NCI-H2029 (cell line): Measurements from ENCODE around the gene DDX60.
"Not testable (repeated sequence)": the region's sequence is repeated elsewhere in the genome, so short reads cannot be mapped to it uniquely, and the experiment has no call there.

ENCODE experiments used
- DNase-seq: peaks from one replicate; lab custom pipeline; 2025; lab: John Stamatoyannopoulos, UW

DDX60 gene, protein sequence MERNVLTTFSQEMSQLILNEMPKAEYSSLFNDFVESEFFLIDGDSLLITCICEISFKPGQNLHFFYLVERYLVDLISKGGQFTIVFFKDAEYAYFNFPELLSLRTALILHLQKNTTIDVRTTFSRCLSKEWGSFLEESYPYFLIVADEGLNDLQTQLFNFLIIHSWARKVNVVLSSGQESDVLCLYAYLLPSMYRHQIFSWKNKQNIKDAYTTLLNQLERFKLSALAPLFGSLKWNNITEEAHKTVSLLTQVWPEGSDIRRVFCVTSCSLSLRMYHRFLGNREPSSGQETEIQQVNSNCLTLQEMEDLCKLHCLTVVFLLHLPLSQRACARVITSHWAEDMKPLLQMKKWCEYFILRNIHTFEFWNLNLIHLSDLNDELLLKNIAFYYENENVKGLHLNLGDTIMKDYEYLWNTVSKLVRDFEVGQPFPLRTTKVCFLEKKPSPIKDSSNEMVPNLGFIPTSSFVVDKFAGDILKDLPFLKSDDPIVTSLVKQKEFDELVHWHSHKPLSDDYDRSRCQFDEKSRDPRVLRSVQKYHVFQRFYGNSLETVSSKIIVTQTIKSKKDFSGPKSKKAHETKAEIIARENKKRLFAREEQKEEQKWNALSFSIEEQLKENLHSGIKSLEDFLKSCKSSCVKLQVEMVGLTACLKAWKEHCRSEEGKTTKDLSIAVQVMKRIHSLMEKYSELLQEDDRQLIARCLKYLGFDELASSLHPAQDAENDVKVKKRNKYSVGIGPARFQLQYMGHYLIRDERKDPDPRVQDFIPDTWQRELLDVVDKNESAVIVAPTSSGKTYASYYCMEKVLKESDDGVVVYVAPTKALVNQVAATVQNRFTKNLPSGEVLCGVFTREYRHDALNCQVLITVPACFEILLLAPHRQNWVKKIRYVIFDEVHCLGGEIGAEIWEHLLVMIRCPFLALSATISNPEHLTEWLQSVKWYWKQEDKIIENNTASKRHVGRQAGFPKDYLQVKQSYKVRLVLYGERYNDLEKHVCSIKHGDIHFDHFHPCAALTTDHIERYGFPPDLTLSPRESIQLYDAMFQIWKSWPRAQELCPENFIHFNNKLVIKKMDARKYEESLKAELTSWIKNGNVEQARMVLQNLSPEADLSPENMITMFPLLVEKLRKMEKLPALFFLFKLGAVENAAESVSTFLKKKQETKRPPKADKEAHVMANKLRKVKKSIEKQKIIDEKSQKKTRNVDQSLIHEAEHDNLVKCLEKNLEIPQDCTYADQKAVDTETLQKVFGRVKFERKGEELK (N-terminal part only)

DNA sequence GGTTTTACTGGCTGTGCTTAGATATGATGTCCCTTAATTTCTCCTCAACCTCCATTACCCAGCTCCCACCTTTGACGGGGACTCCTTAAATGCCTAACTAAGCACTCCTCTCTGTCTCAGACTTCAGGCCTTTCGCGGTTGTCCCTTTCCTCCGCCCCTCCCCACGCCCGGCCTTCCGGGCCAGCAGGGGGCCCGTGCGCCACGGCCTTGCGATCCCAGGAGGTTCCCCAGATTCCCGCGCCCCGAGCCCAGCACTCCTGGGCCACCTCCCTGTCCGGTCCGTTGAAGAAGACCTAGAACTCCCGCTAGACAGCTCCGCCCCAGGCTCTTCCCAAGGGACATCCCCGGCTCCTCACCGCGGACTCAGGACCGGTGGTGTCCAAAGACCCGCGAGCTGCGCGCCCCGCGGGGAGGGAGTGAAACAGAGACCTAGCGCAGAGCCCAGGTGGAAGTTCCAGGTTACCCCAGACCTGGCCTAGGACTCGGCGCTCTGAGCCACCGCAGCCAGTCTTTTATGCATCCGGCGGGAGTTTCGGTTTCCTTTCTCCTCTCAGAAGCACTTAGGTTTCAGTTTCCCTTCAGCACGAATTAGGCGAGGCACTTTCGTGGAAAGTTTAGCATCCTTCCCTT is at the start of gene DDX60:
Gene DDX60, minus strand, starts transcription at position 487 of the 630 bp plus-strand sequence. CDS start 7,493 bp downstream, outside the sequence.
- DNase-seq, result peak; percentile 86

DNA sequence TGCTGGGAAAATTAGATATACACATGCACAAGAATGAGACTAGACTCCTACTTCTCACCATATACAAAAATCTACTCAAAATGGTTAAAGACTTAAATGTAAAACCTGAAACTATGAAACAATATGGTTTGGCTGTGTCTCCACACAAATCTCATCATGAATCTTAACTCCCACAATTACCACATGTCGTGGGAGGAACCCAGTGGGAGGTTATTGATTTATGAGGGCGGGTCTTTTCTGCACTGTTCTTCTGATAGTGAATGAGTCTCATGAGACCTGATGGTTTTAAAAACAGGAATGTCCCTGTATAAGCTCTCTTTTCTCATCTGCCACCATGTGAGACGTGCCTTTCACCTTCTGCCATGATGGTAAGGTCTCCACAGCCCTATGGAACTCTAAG is 48.5 kb upstream of the DDX60 start:
- DNase-seq, result no peak

DNA sequence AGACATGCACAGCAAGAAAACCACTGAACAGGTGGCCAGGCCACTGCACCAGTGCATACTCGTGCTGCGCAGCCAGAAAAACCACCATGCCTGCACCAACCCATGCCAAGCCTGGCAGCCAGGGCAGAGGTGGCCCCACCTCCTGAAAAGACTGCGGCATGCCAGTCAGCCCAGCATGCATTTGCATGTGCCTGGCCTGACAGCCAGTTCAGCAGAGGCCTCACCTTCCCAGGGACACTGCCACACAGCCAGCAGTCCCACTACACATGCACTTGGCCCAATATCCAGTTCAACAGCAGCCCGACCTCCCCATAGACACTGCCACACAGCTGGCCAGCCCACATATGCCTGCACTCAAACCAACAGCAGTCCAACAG is 43.5 kb upstream of the DDX60 start:
- DNase-seq, result no peak

DNA sequence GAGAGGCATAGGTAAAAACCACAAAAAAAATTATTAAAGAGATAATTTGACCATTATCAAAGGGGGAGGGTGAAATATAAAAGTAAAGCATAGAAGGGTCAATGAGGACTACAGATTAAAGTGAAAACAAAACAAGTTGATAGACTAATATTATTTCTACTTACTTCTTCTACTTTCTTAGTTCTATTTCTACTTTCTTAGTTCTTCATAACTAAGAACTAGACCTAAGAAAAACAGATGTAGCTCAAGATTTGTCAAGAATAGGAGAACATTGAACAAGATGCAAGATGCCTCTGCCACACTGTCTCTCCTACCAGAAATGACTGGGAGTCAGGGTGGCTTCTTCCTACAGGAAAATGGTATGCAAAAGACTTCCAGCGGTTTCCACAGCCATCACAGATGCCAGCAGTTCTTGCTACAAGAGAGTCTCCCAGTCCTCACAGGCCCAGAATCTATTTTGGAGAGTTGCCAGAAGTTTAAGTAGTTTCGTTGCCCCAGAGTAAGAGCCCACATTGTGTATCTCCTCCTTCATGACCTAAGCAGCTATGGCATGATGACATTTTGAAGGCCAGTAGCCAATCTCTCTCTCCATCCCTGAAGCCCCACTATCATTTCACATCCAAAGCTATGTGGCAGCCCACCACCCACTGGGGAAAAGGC is 42.9 kb upstream of the DDX60 start:
- DNase-seq, result no peak

DNA sequence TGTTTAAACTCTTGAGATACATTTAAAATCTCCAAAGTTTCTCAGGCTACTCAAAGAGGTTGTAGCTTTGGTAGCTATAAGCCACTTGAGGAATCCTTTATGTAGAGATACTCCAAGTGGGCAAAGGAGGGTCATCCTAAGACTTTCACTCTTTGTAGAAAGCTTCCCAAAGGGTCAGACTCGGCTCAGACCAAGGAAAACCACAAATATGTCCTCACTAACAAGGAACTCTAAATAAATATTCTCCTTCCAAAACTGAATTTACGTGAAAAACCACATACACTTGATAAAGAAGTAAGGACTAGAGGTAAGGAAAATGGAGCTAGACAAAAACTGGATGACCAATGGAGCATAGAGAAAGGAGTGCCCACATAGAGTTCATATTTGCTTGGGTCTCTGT is 41.7 kb upstream of the DDX60 start:
- DNase-seq, result no peak

DNA sequence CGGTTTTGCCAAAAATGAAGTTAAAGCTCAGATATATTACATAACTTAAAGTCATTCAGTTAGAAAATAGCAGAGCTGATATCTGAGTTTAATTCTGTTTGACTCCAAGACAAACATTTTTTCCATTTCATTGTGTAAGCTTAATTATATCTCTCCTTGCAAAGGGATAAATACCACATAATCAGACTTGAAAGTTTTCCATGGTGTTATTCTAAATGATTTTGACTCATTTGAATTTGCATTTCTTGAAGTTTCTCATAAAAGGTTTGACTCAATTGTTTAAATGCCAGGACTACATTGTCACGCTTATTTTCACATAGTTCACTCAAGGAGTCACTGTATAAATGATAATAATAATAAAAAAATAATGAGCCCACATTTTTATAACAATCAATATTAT is 39.4 kb upstream of the DDX60 start:
- DNase-seq, result no peak

DNA sequence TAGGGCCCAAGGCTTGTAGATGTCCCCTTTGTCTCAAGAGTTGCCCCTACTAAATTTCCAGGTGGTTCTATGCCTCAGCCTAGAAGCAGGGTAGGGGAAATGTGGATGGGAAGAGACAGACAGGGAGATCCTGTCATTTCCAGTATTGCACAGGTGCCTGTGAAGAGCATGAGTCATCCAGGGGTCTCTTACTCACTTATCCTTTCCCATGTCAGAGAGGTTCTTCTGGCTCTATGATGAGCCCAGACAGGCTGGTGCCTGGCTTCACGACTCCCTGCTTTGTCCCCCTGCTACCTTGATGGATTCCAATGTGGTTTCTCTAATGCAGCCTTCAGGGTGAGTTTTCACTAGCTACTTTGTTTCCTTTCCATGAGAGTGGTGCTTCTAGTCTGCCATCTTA is 35.2 kb upstream of the DDX60 start:
- no peak for DNase-seq

DNA sequence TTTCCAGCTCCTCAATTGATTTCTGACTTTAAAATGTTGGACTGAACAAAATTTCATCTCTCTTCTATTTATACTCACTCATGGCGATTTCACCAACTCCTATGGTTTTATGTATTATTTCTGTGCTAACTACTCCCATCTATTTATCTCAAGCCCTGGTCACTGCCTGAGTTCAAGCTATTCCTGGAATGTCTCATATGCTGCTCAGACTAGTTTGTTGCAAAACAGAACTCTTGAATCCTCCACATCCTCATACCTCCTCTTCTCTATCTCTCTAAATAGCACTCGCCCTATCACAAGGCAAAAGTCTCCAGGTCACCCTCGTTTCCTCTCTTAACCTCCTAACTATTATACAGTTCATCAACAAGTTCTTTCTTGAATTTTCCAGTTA is 19.0 kb upstream of the DDX60 start:
- no peak for DNase-seq

DNA sequence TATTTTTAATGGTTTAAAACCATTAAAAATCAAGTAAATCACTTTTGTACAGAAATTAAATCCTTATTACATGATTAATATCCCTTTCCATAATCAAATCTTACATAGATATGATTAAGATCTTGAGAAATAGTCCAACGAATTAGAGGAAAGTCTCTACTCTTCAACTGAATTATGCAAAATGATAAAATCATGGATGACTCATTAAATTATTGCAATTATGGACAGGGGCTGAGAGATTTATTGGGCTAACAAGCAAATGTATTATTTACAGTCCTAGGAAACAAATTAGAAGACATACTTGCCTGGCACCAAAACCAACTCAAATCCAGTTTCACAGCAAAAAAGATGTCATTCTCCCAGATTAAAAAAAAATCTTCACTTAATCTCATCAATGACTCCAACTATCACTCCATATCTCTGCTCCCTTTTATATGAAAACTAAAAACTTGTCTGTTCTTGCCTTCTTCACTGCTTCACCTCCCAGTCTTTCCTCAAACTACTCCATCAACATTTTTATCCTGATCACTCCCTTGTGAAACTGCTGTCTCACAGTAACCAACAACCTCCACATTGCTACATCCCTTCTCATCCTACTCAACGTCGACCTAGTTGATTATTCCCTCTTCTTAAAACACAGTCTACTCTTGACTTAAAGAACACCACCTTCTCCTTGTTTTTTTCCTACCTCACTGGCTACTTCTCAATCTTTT is 18.4 kb upstream of the DDX60 start:
- no peak for DNase-seq

DNA sequence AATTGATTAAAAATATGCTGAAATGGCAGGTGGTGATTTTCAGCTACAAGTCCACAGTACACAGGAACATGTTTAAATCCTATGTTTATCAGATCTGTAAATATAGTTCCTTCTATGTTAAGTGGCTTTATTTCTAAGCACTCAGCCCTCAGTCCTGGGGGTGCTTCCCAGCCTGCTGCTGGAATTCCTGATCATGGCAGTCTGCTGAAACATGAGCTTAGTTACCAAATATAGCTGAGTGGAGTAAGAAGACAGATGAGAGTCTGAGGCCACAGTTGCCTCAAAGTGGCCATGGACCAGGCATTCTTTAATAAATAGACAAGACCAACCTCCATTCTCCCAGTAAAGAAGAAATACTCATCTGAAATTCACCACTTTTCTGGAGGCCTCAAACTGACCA is 17.1 kb upstream of the DDX60 start:
- DNase-seq, result no peak

DNA sequence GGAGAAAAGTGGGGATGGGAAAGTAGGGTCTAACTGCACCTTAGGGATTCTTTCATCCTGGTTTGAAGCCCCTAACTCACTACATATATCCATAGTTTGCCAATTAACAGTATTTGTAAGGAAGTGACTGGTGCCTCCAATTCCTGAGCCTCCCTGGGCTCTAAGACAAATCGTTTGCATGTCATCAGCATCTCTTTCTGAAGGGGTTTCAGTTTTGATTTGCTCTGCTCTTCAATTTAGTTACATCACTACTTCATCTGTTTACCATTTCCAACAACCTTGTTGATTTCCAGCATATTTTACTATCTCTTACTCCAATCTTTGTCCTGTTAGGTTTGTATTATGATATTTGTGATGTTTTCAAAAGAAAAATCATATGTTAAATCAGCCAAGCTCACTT is 15.5 kb upstream of the DDX60 start:
- no peak for DNase-seq

DNA sequence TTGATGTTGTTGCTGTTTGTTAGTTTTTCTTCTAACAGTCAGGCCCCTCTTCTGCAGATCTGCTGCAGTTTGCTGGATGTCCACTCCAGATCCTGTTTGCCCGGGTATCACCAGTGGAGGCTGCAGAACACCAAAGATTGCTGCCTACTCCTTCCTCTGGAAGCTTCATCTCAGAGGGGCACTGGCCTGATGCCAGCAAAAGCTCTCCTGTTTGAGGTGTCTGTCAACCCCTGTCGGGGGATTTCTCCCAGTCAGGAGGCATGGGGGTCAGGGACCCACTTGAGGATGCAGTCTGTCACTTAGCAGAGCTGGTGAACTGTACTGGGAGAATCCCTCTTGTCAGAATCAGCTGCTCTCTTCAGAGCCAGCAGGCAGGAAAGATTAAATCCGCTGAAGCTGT is 12.0 kb upstream of the DDX60 start:
- not testable (repeated sequence) for DNase-seq

DNA sequence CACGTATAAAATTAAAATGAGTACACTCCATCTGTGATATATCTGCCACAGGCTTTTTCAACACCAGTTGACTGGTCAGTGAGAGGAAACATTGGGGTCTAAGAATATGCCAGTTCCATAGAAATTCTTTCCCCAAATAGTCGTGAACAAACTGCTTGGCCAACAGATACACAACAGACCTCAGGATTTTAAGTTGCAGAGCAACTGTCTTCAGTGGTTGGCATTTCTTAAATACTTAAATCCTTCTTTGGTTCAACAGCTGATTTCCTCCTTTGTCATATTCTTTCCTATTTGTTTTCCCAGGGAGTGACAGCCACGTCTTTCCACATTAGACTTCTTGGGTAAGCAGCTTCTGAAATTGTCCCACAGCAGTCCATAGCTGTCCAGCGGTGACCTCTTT is 7.0 kb upstream of the DDX60 start:
- DNase-seq, result no peak

DNA sequence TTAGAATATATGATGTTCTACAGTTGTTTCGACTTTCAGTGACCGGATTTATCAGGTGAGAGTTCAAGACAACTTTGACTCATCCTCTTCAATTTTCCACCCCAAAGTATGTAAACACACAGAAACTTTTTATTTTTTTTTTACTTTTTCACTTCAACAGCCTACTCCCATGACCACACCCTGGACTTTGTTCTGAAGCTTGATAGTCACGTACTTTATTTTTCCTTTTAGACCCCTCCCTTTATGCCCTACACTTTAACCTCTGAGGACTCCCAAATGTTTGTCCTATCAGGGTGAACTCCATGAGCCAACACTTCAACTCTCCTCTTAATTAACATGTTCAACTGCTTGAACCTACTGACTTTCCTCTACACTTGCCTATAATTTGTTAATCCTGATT is 2.5 kb upstream of the DDX60 start:
- no peak for DNase-seq

DNA sequence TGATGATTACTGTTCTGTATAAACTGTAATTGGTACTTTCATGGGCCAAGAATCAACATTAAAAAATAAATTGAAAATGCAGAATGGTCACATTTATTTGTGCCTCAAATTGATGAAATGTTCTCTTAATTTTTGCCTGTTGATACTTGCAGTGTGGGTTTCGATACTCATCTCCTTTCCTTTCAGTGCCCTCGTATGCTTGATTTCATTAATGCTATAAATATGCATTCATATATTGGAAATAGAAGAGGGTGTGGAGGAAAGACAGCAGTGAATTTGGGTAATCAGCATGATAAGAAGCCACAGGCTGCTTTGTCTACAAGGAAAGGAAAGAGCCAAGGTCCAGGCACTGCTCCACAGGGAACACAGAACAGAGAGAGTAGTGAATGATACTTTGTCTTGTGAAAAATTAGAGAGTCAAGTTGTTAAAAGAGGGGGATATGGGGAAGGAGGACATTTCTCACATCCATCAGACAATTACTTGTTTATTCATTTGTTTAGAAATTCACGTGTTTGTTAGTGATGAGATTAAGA is 1.0 kb upstream of the DDX60 start:
- no peak for DNase-seq

DNA sequence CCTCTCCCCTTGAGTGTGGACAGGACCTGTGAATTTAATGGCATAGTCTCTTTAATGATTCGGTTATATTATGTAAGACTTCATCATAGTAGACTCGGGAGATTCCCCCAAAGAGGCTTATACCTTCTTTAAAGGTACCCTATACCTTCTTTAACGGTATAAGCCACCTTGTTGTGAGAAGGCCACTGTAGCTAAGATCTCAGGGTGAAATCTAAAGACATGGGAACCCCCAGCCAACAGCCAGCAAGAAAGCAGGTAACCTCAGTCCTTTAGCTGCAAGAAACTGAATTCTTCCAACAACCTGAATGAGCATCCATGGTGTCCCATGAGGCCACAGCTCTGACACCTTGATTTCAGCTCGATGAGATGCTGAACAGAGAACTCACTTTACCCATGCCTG is 931 bp downstream of the DDX60 start:
- no peak for DNase-seq

DNA sequence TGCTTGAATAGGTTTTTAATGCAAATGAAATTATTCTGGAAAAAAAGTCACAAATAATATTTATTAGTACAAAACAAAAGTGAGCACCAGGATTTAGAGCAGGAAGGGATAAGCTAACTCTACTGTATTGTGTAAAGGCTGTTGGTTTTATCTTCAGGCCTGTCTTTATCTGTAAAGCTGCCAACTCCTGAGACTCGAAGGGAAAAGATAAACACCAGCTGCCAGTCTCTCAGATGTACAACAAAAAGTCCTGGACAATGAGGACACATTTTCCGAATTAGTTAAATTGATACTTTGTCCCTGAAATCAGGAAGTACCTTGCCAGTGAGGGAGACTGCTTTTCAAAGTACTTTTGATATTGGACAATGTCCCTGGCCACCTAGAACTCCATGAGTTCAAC is 8.8 kb downstream of the DDX60 start:
- DNase-seq, result peak; percentile 51

DNA sequence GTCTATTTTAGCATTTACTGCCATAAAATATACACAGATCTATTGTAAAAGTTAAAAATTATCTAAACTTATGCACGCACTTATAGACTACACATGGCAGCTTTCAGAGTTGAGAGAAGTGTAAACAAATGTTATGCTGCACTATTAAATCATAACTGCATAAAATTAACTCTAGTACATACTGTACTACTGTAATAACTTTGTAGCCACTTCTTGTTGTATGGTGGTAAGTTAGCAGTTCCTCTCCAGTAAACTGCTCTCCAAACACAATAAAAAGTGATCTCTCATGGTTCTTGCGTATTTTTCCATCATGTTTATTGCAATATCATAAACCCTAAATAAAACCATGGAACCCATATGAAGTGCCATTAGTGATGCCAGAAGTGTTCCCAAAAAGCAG is 9.6 kb downstream of the DDX60 start:
- no peak for DNase-seq

DNA sequence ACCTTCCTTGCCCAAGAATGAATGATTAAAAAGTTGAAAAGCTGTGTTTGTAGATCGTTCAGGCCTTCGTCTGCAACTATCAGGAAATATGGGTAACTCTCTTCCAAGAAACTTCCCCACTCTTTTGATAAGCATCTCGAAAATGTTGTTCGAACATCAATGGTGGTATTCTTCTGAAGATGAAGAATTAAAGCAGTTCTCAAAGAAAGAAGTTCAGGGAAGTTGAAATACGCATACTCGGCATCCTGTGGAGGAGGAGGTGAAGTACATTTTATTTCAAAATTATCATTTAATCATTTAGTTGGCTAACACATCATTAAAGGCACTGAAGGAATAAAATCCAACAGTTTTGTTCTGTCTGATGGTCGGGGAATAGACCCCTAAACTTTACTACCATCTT is 12.1 kb downstream of the DDX60 start:
- DNase-seq, result no peak

DNA sequence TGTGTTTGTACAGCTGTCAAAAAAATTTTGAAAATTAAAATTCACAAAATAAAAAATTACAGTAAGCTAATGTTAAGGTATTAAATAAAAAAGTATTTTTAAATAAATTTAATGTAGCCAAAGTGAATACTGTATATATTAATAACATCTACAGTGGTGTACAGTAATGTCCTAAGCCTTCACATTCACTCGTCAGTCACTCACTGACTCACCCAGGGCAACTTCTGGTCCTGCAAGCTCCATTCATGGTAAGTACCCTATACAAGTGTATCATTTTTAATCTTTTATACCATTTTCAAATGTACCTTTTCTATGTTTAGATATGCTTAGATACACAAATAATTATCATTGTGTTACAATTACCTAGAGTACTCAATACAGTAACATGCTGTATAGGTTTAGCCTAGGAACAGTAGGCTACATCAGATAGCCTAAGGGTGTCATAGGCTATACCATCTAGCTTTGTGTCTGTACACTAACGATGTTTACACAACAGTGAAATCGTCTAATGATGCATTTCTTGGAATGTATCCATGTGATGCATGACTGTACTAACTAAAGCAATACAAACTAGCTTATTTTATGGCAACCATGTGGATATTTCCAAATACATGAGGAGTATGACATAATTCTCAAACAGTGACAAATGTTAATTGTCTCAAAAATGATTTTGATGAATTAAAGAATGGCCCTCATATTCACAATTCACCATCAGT is 13.7 kb downstream of the DDX60 start:
- DNase-seq, result peak; percentile 69
